GM23338 (cell line): ENCODE data around the gene GPX6. TPM values are rescaled to one million over a fixed set of nuclear protein-coding genes. Genes with fewer than 3 reads are reported as not detected.

Source experiments
- ATAC-seq: fragments of 200-7000 bp; cut with Tn5 transposase; 3 replicates; pipeline ENCODE4 v1.9.1; 2020
- DNase-seq: peaks from one replicate; pipeline ENCODE4 v3.0.0-alpha.2; 2015; ENCODE audit warnings: low spot score
- H2AFZ ChIP-seq: fragments of 200-600 bp; sonication (generic); 2 replicates; pipeline ENCODE4 v1.8.0; 2016; ENCODE audit warnings: antibody characterized with exemption, mild to moderate bottlenecking, moderate library complexity
- H3F3A ChIP-seq: fragments of 200-600 bp; sonication (generic); replicated peaks from 2 replicates; pipeline ENCODE4 v1.8.0; 2017; ENCODE audit warnings: antibody characterized with exemption, mixed run types, low read depth
- H3K27ac ChIP-seq: fragments of 200-600 bp; sonication (generic); 2 replicates; pipeline ENCODE4 v1.6.1; 2016; ENCODE audit warnings: low read depth
- H3K27me3 ChIP-seq: fragments of 200-600 bp; sonication (generic); 2 replicates; pipeline ENCODE4 v1.8.0; 2016; ENCODE audit warnings: mild to moderate bottlenecking, mixed run types, moderate library complexity; ENCODE audit not compliant: insufficient read depth
- H3K36me3 ChIP-seq: fragments of 200-600 bp; sonication (generic); 2 replicates; pipeline ENCODE4 v1.8.0; 2016; ENCODE audit warnings: mild to moderate bottlenecking; ENCODE audit not compliant: insufficient read depth
- H3K4me1 ChIP-seq: fragments of 200-600 bp; sonication (generic); 2 replicates; pipeline ENCODE4 v1.8.0; 2016; ENCODE audit warnings: mild to moderate bottlenecking, moderate library complexity; ENCODE audit not compliant: insufficient read depth
- H3K4me2 ChIP-seq: fragments of 200-600 bp; sonication (generic); 2 replicates; pipeline ENCODE4 v1.7.1; 2017; ENCODE audit warnings: mixed run types
- H3K4me3 ChIP-seq: fragments of 200-600 bp; sonication (generic); 2 replicates; pipeline ENCODE4 v1.6.1; 2016; ENCODE audit warnings: mixed run types
- H3K79me2 ChIP-seq: fragments of 200-600 bp; sonication (generic); replicated peaks from 2 replicates; pipeline ENCODE4 v1.8.0; 2017; ENCODE audit warnings: mild to moderate bottlenecking; ENCODE audit not compliant: insufficient read depth
- H3K9me2 ChIP-seq: fragments of 200-600 bp; sonication (generic); 2 replicates; pipeline ENCODE4 v1.8.0; 2017; ENCODE audit not compliant: insufficient read depth
- H4K20me1 ChIP-seq: fragments of 200-600 bp; sonication (generic); replicated peaks from 2 replicates; pipeline ENCODE4 v1.8.0; 2017; ENCODE audit warnings: mild to moderate bottlenecking; ENCODE audit not compliant: insufficient read depth
- H3K27ac Mint-ChIP-seq: 2 replicates; pipeline ENCODE4 v1.8.0; 2020; ENCODE audit warnings: inconsistent platforms, mild to moderate bottlenecking, moderate library complexity, mixed read lengths
- H3K27me3 Mint-ChIP-seq: 3 replicates; pipeline ENCODE4 v1.8.0; 2022; ENCODE audit warnings: low read depth, mild to moderate bottlenecking, moderate library complexity, mixed read lengths, inconsistent platforms; ENCODE audit not compliant: insufficient read depth, poor library complexity
- H3K36me3 Mint-ChIP-seq: 3 replicates; pipeline ENCODE4 v1.8.0; 2021; ENCODE audit warnings: low read depth, mild to moderate bottlenecking, inconsistent platforms, moderate library complexity, mixed read lengths
- H3K4me1 Mint-ChIP-seq: 3 replicates; pipeline ENCODE4 v1.8.0; 2020; ENCODE audit warnings: mild to moderate bottlenecking, inconsistent platforms, mixed read lengths
- H3K4me3 Mint-ChIP-seq: 3 replicates; pipeline ENCODE4 v1.8.0; 2021; ENCODE audit warnings: moderate library complexity, mild to moderate bottlenecking, inconsistent platforms, mixed read lengths
- H3K9me3 Mint-ChIP-seq: 3 replicates; pipeline ENCODE4 v1.8.0; 2020; ENCODE audit warnings: moderate library complexity, mild to moderate bottlenecking, inconsistent platforms, mixed read lengths
- CREB1 ChIP-seq: fragments of 250-450 bp; sonication (Bioruptor Pico); IDR thresholded peaks from 2 replicates; pipeline ENCODE4 v1.5.0; 2020; ENCODE audit warnings: low read depth, mild to moderate bottlenecking, moderate library complexity
- EZH2 ChIP-seq: fragments of 200-600 bp; sonication (generic); IDR thresholded peaks from one replicate; pipeline ENCODE4 v1.8.0; 2017; ENCODE audit warnings: antibody characterized with exemption, mild to moderate bottlenecking, low read depth; ENCODE audit not compliant: unreplicated experiment
- EZH2phosphoT487 ChIP-seq: fragments of 200-600 bp; sonication (generic); IDR thresholded peaks from one replicate; pipeline ENCODE4 v1.8.1; 2018; ENCODE audit warnings: antibody characterized with exemption; ENCODE audit not compliant: unreplicated experiment
- JUNB ChIP-seq: IDR thresholded peaks from one replicate; pipeline ENCODE4 v1.6.1; 2016; ENCODE audit warnings: antibody characterized with exemption; ENCODE audit not compliant: unreplicated experiment
- NANOG ChIP-seq: IDR thresholded peaks from 2 replicates; pipeline ENCODE4 v1.6.1; 2016; ENCODE audit warnings: antibody characterized with exemption, borderline replicate concordance
- POLR2AphosphoS5 ChIP-seq: IDR thresholded peaks from 2 replicates; pipeline ENCODE4 v1.6.1; 2016; ENCODE audit warnings: antibody characterized with exemption, low read depth
- STAT1 ChIP-seq: IDR thresholded peaks from one replicate; pipeline ENCODE4 v1.6.1; 2016; ENCODE audit warnings: antibody characterized with exemption; ENCODE audit not compliant: unreplicated experiment
- ZNF114 ChIP-seq: fragments of 250-450 bp; sonication (Bioruptor Pico); IDR thresholded peaks from 2 replicates; pipeline ENCODE4 v1.5.0; 2020; ENCODE audit warnings: mild to moderate bottlenecking, moderate library complexity
- ZNF331 ChIP-seq: fragments of 250-450 bp; sonication (Bioruptor Pico); IDR thresholded peaks from 2 replicates; pipeline ENCODE4 v1.5.0; 2020; ENCODE audit warnings: low read depth, mild to moderate bottlenecking, moderate library complexity
- polyA plus RNA-seq: library from polyadenylated mRNA; unstranded; fragments of >200 nt; fragmentation: Nextera tagmentation; extraction: Ambion mirVana; gene quantifications from 2 replicates; pipeline ENCODE4 v1.2.1, GENCODE V29; 2016
- total RNA-seq: library from RNA; depleted of rRNA; stranded (reverse); fragments of >200 nt; shearing (Covaris generic); gene quantifications from 2 replicates; pipeline ENCODE4 v1.2.3, GENCODE V29; 2014
- TF ChIP-seq, protein P1 (sequence below): fragments of 250-450 bp; sonication (Bioruptor Pico); IDR thresholded peaks from 2 replicates; pipeline ENCODE4 v1.5.0; 2020; ENCODE audit warnings: mild to moderate bottlenecking, moderate library complexity
- TF ChIP-seq, protein P2 (sequence below): IDR thresholded peaks from 2 replicates; pipeline ENCODE4 v1.6.1; 2016; ENCODE audit warnings: antibody characterized with exemption
- TF ChIP-seq, protein P3 (sequence below): IDR thresholded peaks from one replicate; pipeline ENCODE4 v1.6.1; 2018; ENCODE audit warnings: antibody characterized with exemption; ENCODE audit not compliant: unreplicated experiment
- TF ChIP-seq, protein P4 (sequence below), 2 experiments: fragments of 200-600 bp in 1 of 2; sonication (generic) in 1 of 2; conservative IDR thresholded peaks; 2 replicates each; pipeline versions ENCODE4 v1.5.1 to v1.6.1; 2016 to 2017; ENCODE audit warnings: antibody characterized with exemption in 2 of 2, low read depth in 2 of 2, mild to moderate bottlenecking in 2 of 2, moderate library complexity in 1 of 2

GPX6 gene
- total and polyA plus RNA-seq, 2 experiments from 2014 or later, result not detected

DNA sequence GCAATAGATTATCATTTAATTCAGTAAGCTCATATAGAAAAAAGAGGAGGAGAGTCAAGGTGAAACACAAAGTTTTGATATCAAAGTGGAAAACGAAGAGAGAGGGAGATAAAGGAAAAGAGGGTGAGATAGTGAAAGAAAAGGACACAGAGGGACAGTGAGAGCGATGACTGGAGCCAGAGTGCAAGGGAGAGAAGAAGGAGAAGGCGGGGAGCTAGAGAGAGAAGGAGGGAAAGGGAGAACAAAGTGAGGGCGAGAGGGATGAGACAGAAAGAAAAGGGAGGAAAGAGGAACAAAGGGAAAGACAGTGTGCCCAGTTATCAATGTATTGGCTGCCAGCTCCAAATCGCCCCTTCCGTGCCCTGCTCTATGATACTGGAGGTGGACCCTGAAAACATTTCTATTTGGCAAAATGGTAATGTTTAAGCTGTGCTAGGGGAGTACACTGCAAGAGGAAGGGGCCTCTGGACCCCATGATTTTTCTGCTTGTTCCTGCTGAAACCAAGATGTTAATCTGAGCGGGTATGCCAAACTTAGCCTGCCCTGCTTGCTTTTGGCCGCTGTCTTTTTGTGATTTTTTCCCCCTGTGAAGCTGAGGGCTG, 37.9 kb upstream of the GPX6 start:
- peak overlapping the region; percentile 97 for H2AFZ ChIP-seq

More for the DNA sequence above, 37.9 kb upstream of the GPX6 start:
- peak overlapping the region; percentile 90 for H3K4me2 ChIP-seq
- Mint-ChIP-seq H3K9me3 (no peaks in the 10 kb centered on the region), H3K27ac (no peak overlapping the region), H3K27me3 (peaks cover 11% of the 10 kb centered on the region), H3K4me1 (peaks cover 11% of the 10 kb centered on the region; the same call in 2 of the 3 replicates), H3K36me3 (no peaks in the 10 kb centered on the region), H3K4me3 (peak overlapping the region; percentile 75)
- H3F3A ChIP-seq, result 0 out of 2 replicates have a peak, but pooled peaks cover 2% of the 10 kb centered on the region
- H3K4me1 ChIP-seq, result peaks cover 2% of the 10 kb centered on the region
- H3K27ac ChIP-seq, result no peak overlapping the region
- DNase-seq, result no peak
- H3K4me3 ChIP-seq, result peak overlapping the region; percentile 70
- 0 out of 2 replicates have a peak, but pooled peaks cover 4% of the 10 kb centered on the region for H3K9me2 ChIP-seq
- no peak for ATAC-seq
- no peaks in the 10 kb centered on the region for H3K36me3 ChIP-seq
- TF ChIP-seq CREB1 (no peak), ZNF114 (no peak), JUNB (no peak), ZNF331 (CRISPR knock-in tag) (no peak), NANOG (no peak), STAT1 (no peak), EZH2 (no peak), EZH2phosphoT487 (no peak), POLR2AphosphoS5 (no peak)
- TF ChIP-seq, protein P1, sequence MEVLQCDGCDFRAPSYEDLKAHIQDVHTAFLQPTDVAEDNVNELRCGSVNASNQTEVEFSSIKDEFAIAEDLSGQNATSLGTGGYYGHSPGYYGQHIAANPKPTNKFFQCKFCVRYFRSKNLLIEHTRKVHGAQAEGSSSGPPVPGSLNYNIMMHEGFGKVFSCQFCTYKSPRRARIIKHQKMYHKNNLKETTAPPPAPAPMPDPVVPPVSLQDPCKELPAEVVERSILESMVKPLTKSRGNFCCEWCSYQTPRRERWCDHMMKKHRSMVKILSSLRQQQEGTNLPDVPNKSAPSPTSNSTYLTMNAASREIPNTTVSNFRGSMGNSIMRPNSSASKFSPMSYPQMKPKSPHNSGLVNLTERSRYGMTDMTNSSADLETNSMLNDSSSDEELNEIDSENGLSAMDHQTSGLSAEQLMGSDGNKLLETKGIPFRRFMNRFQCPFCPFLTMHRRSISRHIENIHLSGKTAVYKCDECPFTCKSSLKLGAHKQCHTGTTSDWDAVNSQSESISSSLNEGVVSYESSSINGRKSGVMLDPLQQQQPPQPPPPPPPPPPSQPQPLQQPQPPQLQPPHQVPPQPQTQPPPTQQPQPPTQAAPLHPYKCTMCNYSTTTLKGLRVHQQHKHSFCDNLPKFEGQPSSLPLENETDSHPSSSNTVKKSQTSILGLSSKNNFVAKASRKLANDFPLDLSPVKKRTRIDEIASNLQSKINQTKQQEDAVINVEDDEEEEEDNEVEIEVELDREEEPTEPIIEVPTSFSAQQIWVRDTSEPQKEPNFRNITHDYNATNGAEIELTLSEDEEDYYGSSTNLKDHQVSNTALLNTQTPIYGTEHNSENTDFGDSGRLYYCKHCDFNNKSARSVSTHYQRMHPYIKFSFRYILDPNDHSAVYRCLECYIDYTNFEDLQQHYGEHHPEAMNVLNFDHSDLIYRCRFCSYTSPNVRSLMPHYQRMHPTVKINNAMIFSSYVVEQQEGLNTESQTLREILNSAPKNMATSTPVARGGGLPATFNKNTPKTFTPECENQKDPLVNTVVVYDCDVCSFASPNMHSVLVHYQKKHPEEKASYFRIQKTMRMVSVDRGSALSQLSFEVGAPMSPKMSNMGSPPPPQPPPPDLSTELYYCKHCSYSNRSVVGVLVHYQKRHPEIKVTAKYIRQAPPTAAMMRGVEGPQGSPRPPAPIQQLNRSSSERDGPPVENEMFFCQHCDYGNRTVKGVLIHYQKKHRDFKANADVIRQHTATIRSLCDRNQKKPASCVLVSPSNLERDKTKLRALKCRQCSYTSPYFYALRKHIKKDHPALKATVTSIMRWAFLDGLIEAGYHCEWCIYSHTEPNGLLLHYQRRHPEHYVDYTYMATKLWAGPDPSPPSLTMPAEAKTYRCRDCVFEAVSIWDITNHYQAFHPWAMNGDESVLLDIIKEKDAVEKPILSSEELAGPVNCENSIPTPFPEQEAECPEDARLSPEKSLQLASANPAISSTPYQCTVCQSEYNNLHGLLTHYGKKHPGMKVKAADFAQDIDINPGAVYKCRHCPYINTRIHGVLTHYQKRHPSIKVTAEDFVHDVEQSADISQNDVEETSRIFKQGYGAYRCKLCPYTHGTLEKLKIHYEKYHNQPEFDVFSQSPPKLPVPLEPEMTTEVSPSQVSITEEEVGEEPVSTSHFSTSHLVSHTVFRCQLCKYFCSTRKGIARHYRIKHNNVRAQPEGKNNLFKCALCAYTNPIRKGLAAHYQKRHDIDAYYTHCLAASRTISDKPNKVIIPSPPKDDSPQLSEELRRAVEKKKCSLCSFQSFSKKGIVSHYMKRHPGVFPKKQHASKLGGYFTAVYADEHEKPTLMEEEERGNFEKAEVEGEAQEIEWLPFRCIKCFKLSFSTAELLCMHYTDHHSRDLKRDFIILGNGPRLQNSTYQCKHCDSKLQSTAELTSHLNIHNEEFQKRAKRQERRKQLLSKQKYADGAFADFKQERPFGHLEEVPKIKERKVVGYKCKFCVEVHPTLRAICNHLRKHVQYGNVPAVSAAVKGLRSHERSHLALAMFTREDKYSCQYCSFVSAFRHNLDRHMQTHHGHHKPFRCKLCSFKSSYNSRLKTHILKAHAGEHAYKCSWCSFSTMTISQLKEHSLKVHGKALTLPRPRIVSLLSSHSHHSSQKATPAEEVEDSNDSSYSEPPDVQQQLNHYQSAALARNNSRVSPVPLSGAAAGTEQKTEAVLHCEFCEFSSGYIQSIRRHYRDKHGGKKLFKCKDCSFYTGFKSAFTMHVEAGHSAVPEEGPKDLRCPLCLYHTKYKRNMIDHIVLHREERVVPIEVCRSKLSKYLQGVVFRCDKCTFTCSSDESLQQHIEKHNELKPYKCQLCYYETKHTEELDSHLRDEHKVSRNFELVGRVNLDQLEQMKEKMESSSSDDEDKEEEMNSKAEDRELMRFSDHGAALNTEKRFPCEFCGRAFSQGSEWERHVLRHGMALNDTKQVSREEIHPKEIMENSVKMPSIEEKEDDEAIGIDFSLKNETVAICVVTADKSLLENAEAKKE, result no peak
- TF ChIP-seq, protein P2, sequence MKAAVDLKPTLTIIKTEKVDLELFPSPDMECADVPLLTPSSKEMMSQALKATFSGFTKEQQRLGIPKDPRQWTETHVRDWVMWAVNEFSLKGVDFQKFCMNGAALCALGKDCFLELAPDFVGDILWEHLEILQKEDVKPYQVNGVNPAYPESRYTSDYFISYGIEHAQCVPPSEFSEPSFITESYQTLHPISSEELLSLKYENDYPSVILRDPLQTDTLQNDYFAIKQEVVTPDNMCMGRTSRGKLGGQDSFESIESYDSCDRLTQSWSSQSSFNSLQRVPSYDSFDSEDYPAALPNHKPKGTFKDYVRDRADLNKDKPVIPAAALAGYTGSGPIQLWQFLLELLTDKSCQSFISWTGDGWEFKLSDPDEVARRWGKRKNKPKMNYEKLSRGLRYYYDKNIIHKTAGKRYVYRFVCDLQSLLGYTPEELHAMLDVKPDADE, result no peak
- TF ChIP-seq, protein P3, sequence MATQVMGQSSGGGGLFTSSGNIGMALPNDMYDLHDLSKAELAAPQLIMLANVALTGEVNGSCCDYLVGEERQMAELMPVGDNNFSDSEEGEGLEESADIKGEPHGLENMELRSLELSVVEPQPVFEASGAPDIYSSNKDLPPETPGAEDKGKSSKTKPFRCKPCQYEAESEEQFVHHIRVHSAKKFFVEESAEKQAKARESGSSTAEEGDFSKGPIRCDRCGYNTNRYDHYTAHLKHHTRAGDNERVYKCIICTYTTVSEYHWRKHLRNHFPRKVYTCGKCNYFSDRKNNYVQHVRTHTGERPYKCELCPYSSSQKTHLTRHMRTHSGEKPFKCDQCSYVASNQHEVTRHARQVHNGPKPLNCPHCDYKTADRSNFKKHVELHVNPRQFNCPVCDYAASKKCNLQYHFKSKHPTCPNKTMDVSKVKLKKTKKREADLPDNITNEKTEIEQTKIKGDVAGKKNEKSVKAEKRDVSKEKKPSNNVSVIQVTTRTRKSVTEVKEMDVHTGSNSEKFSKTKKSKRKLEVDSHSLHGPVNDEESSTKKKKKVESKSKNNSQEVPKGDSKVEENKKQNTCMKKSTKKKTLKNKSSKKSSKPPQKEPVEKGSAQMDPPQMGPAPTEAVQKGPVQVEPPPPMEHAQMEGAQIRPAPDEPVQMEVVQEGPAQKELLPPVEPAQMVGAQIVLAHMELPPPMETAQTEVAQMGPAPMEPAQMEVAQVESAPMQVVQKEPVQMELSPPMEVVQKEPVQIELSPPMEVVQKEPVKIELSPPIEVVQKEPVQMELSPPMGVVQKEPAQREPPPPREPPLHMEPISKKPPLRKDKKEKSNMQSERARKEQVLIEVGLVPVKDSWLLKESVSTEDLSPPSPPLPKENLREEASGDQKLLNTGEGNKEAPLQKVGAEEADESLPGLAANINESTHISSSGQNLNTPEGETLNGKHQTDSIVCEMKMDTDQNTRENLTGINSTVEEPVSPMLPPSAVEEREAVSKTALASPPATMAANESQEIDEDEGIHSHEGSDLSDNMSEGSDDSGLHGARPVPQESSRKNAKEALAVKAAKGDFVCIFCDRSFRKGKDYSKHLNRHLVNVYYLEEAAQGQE, result no peak
- TF ChIP-seq, protein P4, sequence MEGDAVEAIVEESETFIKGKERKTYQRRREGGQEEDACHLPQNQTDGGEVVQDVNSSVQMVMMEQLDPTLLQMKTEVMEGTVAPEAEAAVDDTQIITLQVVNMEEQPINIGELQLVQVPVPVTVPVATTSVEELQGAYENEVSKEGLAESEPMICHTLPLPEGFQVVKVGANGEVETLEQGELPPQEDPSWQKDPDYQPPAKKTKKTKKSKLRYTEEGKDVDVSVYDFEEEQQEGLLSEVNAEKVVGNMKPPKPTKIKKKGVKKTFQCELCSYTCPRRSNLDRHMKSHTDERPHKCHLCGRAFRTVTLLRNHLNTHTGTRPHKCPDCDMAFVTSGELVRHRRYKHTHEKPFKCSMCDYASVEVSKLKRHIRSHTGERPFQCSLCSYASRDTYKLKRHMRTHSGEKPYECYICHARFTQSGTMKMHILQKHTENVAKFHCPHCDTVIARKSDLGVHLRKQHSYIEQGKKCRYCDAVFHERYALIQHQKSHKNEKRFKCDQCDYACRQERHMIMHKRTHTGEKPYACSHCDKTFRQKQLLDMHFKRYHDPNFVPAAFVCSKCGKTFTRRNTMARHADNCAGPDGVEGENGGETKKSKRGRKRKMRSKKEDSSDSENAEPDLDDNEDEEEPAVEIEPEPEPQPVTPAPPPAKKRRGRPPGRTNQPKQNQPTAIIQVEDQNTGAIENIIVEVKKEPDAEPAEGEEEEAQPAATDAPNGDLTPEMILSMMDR (conservative IDR thresholded peaks at IDR 0.05; ENCODE audit: low read depth in 2 of 2), result no peak
- no peaks in the 10 kb centered on the region for H3K79me2 ChIP-seq
- peaks cover 62% of the 10 kb centered on the region for H3K27me3 ChIP-seq
- no peaks in the 10 kb centered on the region for H4K20me1 ChIP-seq
